SHP77 treated with DMSO at 0.1 percent for 48 hours (cell line): ENCODE results near the gene AP4B1.
A peak's percentile ranks its signal among the peaks of the same experiment; 100 is the strongest.
"Not testable (repeated sequence)": the region's sequence is repeated elsewhere in the genome, so short reads cannot be mapped to it uniquely, and the experiment has no call there.

Experiments
- DNase-seq: peaks from one replicate; lab custom pipeline; 2025; lab: John Stamatoyannopoulos, UW

The AP4B1 gene

GRCh38 chr1:113904674-113905434 is at the start of gene AP4B1, which contains the start of gene DCLRE1B:
Gene AP4B1 (minus strand): TSS chr1:113904799. CDS start chr1:113904717, 82 bp downstream.
Gene DCLRE1B (plus strand): TSS chr1:113905326. CDS start chr1:113905587, 261 bp downstream.
- peak; percentile 98 for DNase-seq

DNA sequence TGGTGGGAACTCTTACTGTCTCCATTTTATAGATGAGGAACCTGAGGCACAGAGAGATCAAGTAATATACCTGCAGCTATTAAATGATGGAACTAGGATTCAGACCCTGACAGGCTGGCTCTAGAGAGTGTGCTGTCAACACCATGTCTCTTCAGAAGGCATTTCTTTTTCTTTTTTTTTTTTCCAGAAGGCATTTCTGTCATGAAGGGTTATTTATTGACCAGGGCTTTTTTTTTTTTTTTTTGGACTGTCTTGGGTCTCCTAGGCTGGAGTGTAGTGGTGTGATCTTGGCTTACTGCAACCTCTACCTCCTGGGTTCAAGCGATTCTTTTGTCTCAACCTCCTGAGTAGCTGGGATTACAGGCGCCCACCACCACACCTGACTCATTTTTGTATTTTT is 47.1 kb upstream of the AP4B1 start:
- DNase-seq: no peak

DNA sequence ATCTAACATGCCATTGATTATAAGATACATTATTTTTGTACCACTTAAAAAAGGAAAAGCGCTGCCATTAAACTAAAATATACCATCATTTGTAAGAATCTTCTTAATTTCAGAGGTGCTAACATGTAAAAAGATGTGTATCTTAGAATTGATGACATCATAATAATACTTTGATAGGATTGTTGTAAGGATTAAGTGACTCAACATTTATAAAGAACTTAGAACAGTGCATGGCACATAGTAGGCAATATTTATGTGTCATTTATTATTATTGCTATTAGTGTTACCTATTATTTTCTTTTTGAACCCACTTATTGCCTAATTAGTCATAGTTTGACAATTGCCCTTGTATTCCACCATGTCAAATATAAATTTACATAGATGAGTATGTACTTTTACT is 46.3 kb upstream of the AP4B1 start:
- DNase-seq: no peak

- no peak for DNase-seq
Measured at GRCh38 chr1:113949007-113949406, 44.4 kb upstream of the AP4B1 start.

GRCh38 chr1:113948151-113948550 is 43.6 kb upstream of the AP4B1 start:
- not testable (repeated sequence) for DNase-seq

GRCh38 chr1:113947388-113948107 is 42.9 kb upstream of the AP4B1 start:
- DNase-seq: no peak

GRCh38 chr1:113946678-113947387 is 42.2 kb upstream of the AP4B1 start:
- no peak for DNase-seq

DNA sequence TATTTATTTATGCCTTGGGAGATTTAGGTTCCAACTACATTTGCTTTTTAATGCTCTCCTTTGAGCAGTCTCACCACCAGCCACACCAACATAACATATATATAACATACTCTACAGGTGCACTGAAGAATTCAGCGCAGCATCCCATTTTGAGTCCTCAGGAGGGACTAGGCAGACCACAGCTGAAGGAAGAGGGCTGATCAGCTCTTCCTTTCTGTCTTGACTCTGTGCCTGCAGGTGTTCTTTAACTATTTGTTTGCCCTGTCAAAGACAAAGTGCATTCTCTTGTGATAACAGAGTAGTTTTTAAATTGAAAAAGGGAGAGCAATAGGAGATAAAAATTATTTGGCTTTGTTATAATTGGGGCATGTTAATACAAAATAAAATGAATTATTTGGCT is 41.5 kb upstream of the AP4B1 start:
- no peak for DNase-seq

DNA sequence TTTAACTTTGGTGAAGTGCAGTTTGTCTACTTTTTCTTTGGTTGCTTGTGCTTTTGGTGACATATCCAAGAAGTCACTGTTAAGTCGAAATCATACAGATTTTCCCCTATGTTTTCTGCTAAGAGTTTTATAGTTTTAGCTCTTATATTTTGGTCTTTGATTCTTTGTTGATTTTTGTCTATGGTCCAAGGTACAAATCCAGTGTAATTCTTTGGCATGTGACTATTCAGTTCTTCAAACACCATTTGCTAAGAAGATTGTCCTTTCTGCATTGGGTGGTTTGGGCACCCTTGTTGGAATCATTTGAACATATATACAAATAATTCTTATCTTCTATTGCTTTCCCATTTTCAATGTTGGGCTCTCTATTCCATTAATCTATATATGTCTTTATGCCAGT is 40.7 kb upstream of the AP4B1 start:
- no peak for DNase-seq

DNA sequence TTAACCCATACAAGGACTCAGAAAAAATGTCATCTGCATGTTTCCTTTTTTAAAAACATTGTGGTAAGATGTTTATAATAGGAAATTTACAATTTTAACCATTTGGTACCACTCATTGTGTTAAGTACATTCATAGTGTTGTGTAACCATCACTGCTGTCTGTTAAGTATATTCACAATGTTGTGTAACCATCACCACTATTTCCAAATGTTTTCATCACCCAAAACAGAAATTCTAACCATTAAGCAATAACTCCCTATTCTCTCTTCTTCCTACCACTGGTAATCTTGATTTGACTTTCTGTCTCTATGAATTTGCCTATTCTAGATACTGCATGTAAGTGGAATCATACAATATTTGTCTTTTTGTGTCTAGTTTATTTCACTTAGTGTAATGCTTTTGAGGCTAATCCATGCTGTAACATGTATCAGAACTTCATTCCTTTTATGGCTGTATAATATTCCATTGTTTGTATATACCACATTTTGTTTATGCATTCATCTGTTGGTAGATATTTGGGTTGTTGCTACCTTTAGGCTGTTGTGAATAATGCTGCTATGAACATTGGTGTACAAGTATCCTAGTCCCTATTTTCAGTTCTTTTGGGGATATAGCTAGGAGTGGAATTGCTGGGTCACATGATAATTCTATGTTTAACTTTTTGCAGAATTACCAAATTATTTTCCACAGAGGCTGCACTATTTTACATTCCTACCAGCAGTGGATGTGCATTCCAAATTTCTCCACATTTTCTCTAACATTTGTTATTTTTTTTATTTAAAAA is 38.6 kb upstream of the AP4B1 start:
- DNase-seq: no peak

DNA sequence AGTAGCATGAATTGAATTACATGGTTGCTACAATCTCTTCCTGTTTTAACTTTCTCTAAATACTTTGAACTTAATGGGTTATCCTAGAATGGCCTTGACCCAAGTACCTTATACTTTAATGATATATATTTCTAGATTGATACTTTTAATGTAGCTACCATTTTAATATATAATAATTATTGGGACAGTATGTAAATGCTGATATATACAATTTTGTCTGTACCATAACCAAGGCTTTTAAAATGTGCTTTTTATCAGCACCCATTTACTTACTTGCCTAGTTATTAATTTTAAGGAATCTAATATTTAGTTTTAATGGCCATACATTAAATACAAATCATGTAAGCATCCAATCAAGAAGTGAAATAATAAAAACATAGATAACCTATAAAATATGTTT is 37.9 kb upstream of the AP4B1 start:
- DNase-seq: no peak

DNA sequence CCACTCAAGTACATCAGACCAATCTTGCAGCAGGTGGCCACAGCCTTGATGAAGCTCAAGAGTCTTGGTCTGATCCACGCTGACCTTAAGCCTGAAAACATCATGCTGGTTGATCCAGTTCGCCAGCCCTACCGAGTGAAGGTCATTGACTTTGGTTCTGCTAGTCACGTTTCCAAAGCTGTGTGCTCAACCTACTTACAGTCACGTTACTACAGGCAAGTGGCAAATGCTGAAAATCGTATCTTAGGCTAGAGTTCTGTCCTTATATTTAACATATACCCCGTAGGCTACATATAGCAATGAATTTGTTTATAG is 36.6 kb upstream of the AP4B1 start:
- no peak for DNase-seq

DNA sequence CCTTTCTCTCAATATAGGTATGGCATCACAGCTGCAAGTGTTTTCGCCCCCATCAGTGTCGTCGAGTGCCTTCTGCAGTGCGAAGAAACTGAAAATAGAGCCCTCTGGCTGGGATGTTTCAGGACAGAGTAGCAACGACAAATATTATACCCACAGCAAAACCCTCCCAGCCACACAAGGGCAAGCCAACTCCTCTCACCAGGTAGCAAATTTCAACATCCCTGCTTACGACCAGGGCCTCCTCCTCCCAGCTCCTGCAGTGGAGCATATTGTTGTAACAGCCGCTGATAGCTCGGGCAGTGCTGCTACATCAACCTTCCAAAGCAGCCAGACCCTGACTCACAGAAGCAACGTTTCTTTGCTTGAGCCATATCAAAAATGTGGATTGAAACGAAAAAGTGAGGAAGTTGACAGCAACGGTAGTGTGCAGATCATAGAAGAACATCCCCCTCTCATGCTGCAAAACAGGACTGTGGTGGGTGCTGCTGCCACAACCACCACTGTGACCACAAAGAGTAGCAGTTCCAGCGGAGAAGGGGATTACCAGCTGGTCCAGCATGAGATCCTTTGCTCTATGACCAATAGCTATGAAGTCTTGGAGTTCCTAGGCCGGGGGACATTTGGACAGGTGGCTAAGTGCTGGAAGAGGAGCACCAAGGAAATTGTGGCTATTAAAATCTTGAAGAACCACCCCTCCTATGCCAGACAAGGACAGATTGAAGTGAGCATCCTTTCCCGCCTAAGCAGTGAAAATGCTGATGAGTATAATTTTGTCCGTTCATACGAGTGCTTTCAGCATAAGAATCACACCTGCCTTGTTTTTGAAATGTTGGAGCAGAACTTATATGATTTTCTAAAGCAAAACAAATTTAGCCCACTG is 36.0 kb upstream of the AP4B1 start:
- no peak for DNase-seq

DNA sequence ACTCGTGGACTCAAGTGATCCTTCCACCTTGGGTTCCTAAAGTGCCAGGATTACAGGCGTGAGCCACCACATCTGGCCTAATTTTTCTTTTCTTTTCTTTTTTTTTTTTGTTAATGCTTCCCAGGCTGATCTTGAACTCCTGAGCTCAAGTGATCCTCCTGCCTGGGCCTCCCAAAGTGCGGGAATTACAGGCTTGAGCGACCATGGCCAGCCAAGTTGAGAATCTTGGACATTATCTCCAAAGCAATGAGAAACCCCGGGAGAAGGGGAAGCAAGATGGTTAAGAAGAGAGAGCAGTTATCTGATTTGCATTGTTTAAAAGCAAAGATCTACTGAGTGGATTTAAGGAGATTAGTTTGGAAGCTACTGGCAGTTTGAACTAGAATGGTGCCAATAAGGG is 33.6 kb upstream of the AP4B1 start:
- no peak for DNase-seq

DNA sequence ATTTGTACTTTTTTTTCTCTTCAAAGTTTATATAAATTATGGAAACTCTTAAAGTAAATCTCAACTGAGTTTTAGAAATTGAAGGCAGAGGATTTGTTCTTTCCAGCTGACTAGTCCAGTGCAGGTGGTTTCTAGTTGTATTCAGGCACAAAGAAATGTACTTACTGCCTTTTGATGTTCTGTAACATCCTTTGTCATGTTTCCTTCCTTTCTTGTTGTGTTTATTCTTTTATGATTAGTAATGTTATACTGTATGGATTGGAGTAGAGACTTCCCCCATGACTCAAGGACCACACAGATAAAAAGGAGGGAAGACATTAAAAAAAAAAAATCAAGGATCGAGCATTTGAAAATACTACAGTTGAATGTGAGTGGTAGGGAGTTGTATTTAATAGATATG is 32.5 kb upstream of the AP4B1 start:
- no peak for DNase-seq

- DNase-seq: no peak
Measured at GRCh38 chr1:113935970-113936369, 31.4 kb upstream of the AP4B1 start.

DNA sequence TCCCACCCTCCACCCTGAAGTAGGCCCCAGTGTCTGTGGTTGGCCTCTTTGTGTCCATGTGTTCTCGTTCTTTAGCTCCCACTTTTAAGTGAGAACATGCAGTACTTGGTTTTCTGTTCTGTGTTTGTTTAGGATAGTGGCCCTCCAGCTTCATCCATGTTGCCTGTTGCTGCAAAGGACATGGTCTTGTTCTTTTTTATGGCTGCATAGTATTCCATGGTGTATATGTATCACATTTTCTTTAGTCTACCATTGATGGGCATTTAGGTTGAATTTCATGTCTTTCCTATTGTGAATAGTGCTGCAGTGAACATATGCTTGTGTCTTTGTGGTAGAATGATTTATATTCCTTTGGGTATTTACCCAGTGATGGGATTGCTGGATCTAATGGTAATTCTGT is 30.6 kb upstream of the AP4B1 start:
- DNase-seq: no peak

DNA sequence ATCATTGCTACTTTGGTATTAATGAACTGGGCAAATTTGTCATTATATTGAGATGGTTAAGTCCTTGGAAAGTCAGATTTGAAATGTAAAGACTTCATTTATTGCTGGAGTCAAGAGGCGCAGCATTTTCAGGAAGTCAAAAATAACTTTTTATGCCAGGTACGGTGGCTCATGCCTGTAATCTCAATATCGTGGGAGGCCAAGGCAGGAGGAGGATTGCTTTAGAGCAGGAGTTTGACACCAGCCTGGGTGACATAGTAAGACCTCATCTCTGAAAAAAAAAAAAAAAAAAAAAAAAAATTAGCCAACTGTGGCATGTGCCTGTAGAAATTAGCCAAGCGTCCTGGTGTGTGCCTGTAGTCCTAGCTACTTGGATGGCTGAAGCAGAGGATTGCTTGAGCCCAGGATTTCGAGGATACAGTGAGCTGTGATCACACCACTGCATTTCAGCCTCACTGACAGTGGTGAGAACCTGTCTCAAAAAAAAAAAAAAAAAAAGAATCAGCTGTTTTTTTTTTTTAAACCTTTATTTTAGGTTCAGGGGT is 30.0 kb upstream of the AP4B1 start:
- DNase-seq: no peak

GRCh38 chr1:113934006-113934405 is 29.4 kb upstream of the AP4B1 start:
- no peak for DNase-seq

DNA sequence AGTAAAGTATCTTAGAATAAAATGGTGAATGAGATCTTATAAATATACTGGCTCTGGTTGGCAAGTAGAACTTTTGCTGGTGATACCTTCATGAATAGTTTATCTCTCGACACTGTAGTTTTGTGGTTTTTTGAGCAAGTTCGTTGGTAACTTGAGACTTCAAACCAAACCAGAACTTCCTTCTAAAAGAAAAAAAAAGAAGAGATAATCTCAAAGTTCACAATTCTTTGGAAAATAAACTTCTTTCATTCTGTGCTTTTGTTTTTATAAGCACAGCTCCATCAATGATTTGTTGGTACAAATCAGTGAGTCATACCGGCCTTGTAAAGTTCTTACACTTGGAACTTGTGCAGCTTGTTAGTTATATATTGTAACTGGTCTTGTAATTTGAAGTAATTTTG is 26.9 kb upstream of the AP4B1 start:
- no peak for DNase-seq
